ENCODE data around the gene POLR1C.
"Not testable (repeated sequence)": the region's sequence is repeated elsewhere in the genome, so short reads cannot be mapped to it uniquely, and the experiment has no call there.

POLR1C gene

GRCh38 chr6:43516697-43517504 lies at the start of gene POLR1C, which contains the start of gene YIPF3:
POLR1C (plus strand) TSS chr6:43517089; CDS start chr6:43517110, 21 bp downstream.
YIPF3 (minus strand) TSS chr6:43516926; CDS start chr6:43516807, 119 bp downstream.
- peak; percentile 97 for DNase-seq

- not testable (repeated sequence) for DNase-seq
These were observed 49.6 kb upstream of the POLR1C start for GRCh38 chr6:43467265-43467664.

- no peak for DNase-seq
These were observed 49.1 kb upstream of the POLR1C start for GRCh38 chr6:43467752-43468151.

GRCh38 chr6:43468240-43468639 lies 48.6 kb upstream of the POLR1C start:
- no peak for DNase-seq

GRCh38 chr6:43468748-43469681 lies 47.9 kb upstream of the POLR1C start:
- DNase-seq = no peak

- no peak for DNase-seq
These were observed 46.9 kb upstream of the POLR1C start for GRCh38 chr6:43469947-43470346.

- DNase-seq = no peak
These were observed 45.5 kb upstream of the POLR1C start for GRCh38 chr6:43471399-43471798.

GRCh38 chr6:43472515-43472914 lies 44.4 kb upstream of the POLR1C start:
- no peak for DNase-seq

GRCh38 chr6:43475516-43475915 lies 41.4 kb upstream of the POLR1C start:
- DNase-seq = no peak

GRCh38 chr6:43476746-43477145 lies 40.1 kb upstream of the POLR1C start:
- DNase-seq = no peak

- peak; percentile 99 for DNase-seq
These were observed 39.5 kb upstream of the POLR1C start, which contains the start of gene TJAP1 for GRCh38 chr6:43477235-43478007. TJAP1 (plus strand) TSS chr6:43477570; CDS start chr6:43499002, 21,432 bp downstream.

GRCh38 chr6:43478008-43478372 lies 38.9 kb upstream of the POLR1C start:
- DNase-seq = no peak

GRCh38 chr6:43481075-43481474 lies 35.8 kb upstream of the POLR1C start:
- no peak for DNase-seq

GRCh38 chr6:43481591-43482236 lies 35.2 kb upstream of the POLR1C start:
- no peak for DNase-seq

- DNase-seq = no peak
These were observed 28.1 kb upstream of the POLR1C start for GRCh38 chr6:43488667-43489276.

GRCh38 chr6:43489277-43490072 lies 27.4 kb upstream of the POLR1C start:
- DNase-seq = no peak

GRCh38 chr6:43490523-43490939 lies 26.4 kb upstream of the POLR1C start:
- DNase-seq = no peak

- DNase-seq = no peak
These were observed 24.9 kb upstream of the POLR1C start for GRCh38 chr6:43491750-43492661.

GRCh38 chr6:43492673-43493072 lies 24.2 kb upstream of the POLR1C start:
- no peak for DNase-seq

- DNase-seq = no peak
These were observed 23.7 kb upstream of the POLR1C start for GRCh38 chr6:43493230-43493629.

All from activated T-cell treated with anti-CD3 and anti-CD28 coated beads for 4 hours (primary cell).